NCI-H128 (cell line): ENCODE measurements around the gene ANXA6.
"Not testable (repeated sequence)": the region's sequence is repeated elsewhere in the genome, so short reads cannot be mapped to it uniquely, and the experiment has no call there.

Experiments
- DNase-seq: peaks from one replicate; lab custom pipeline; 2025; ENCODE audit not compliant: unreplicated experiment; lab: John Stamatoyannopoulos, UW

Gene ANXA6

DNA sequence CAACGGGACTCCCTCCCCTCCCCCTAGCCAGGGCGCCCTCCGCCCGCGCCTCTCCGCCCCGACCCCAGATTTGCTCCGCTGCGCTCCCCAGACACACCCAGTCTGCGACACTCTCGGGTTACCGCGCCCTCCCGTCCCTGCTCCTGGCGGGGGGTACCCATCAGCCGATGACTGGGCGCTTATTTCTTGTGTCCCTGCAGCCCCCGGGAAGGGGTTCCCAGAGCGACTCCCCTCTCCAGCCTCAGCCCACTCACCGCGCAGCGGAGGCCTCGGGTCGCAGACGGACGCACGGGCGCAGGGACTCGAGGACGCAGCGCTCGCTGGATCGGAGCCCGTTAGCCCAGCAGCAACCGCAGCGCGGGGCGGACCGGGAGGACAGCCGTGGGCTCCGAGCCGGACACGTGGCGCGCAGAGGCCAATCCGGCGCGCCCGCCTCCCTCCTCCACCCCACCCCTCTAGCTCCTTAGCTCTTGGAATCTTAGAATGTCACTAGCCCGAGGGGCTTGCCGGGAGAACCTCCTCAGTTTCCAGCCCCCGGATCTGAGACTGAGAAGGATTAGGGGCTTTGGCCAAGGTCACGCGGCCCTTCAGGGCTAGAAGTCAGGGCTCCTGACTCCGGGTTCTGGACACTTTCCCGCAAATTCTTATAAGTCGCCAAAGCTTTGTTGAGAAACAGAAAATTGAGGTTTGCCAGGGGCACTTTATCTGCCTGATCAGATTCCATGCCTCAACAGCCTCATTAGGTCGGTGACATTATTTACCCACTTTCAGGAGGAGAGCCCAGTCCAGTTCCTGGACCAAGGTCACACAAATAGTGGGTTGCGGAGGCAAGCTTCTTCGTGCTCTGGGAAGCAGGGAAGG, at the start of gene ANXA6:
ANXA6 (minus strand) TSS at position 354 of the 861 bp plus-strand sequence. CDS start 9,878 bp downstream, outside the sequence.
- DNase-seq = no peak

GRCh38 chr5:151205411-151205810, 47.8 kb upstream of the ANXA6 start:
- DNase-seq = no peak

DNA sequence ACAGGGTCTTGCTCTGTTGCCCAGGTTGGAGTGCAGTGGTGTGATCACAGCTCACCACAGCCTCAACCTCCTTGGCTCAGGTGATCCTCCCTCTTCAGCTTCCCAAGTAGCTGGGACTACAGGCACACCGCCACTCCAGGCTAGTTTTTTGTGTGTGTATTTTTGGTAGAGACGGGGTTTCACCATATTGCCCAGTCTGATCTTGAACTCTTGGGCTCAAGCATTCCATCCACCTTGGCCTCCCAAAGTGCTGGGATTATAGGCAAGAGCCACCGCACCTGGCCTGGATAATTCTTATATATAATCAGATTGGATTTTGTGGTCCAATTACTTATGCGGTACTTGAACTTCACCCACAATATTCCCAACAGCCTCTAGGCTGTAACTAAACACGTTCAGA, 46.5 kb upstream of the ANXA6 start:
- DNase-seq = no peak

DNA sequence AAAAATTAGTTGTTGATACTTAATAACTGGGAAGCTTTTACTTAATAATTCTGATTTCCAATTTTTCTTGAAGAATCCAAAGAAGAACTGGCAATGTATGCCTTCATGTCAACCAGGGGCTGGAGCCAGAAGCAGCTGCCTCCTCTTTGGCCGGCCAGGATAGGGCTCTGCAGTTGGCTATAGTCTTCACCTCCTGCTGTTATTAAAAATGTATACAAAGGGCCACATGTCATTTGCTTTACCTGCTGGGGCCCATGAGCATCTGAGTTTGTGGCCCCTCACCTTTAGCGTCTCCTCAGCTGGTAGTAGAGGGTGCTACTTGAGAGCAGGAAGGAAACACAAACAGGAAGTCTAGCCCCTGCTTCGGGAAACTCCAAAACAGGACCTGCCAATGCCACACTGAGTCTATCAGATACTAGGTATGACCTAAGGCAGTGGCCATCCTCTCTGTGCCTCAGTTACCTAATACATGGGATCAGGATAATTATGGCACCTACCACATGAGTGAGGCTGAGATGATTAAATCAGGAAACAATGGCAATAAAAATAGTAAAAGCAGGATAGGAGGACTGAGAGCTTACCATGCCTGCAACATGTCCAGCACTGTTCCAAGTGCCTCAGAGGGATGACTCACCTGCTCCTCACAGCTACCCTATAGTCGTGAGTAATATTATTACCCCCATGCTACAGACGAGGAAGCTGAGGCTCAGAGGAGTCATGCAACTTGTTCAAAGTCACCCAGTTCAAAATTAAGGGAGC, 45.0 kb upstream of the ANXA6 start:
- no peak for DNase-seq

GRCh38 chr5:151200913-151201595, 43.5 kb upstream of the ANXA6 start:
- no peak for DNase-seq

DNA sequence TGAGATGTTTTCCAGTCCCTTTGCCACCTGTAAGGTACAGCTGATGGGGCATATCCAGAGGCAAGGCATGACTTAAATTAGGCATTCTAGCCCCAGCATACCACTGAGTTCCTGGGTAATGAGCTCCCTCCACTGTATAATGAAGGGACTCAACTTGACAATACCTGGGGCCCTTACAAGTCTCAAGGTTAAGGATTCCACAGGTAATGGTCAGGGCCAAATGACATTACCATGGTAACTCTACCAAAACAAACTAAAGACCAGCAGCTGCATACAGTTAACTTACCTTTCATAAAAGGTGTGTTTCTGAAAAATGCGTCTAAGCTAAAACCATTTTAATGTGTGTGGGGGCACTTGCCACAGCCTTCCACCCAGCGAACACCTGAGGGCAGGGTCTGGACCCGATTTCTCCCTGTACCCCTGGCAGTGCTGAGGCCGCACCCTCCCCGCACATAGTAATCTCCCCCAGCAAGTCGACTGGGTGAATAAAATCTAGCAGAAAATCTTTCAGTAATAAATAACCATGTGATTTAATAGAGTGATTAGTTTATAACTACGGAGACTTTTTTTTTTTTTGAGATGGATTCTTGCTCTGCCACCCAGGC, 42.1 kb upstream of the ANXA6 start:
- no peak for DNase-seq

- DNase-seq = no peak
Measured at GRCh38 chr5:151198861-151199260, 41.3 kb upstream of the ANXA6 start.

DNA sequence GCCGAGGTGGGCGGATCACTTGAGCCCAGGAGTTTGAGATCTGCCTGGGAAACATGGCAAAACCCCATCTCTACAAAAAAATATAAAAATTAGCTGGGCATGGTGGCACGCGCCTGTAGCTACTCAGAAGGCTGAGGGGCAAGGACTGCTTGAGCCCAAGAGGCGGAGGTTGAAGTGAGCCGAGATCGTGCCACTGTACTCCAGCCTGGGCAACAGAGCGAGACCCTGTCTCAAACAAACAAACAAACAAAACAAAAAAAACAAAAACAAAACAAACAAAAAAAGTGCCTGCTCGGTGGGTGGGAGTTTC, 39.7 kb upstream of the ANXA6 start:
- not testable (repeated sequence) for DNase-seq

DNA sequence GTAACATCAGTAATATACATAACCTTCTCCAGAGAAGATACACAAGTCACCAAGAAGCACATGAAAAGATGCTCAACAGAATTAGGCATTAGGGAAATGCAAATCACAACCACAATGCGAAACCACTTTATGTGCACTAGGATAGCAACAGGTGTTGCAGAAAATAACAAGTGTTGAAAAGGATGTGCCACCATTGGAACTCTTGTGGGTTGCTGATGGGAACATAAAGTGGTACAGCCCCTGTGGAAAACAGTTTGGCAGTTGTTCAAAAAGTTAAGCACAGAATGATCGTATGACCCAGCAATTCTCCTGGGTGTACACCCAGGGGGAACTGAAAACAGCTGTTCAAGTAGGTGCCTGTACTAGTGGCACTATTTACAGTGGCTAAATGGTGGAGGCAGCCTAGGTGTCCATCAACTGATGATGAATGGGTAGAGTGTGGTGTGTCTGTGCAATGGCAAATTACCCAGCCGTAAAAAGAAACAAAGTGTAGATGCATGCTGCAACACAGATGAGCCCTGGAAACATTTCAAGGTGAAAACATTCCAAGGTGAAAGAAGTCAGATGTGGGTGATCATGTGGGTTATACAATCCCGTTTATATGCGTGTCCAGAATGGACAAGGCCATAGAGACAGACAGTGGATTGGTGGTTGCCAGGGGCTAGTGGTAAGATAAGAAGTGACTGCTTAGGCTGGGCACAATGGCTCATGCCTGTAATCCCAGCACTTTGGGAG, 39.1 kb upstream of the ANXA6 start:
- DNase-seq = no peak

- DNase-seq = no peak
Measured at GRCh38 chr5:151195622-151196021, 38.0 kb upstream of the ANXA6 start.

GRCh38 chr5:151192626-151193025, 35.0 kb upstream of the ANXA6 start:
- no peak for DNase-seq

DNA sequence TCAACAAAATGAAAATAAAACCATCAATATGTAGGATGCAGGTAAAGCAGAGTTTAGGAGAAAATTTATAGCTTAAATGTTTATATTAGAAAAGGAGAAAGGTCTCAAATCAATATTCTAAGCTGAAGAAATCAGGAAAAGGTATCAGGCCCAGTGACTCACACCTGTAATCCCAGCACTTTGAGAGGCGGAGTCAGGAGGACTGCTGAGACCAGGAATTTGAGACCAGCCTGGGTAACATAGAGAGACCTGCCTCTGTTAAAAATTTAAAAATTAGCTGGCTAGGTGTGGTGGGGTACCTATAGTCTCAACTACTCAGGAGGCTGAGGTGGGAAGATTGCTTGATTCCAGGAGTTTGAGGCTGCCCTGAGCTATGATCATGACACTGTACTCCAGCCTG, 34.1 kb upstream of the ANXA6 start:
- no peak for DNase-seq

GRCh38 chr5:151189151-151189550, 31.6 kb upstream of the ANXA6 start:
- no peak for DNase-seq

DNA sequence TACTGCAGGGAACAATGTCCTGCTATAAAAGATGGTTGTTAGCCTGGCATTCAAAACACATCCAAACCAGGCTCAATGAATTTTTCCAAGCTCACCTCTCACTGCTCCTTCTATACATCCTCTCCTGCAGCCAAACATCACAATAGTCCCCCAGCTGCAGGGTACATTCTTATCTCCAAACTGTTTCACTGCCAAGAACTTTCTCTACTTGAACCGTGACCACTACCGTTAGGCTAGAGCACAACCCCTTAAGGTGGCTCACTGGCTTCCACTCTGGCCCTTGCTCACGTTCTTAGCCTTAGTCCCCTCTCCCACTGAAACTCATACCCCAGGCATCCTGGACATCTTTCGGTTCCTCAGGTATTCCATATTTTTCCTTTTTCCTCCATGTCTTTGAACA, 29.0 kb upstream of the ANXA6 start:
- no peak for DNase-seq

DNA sequence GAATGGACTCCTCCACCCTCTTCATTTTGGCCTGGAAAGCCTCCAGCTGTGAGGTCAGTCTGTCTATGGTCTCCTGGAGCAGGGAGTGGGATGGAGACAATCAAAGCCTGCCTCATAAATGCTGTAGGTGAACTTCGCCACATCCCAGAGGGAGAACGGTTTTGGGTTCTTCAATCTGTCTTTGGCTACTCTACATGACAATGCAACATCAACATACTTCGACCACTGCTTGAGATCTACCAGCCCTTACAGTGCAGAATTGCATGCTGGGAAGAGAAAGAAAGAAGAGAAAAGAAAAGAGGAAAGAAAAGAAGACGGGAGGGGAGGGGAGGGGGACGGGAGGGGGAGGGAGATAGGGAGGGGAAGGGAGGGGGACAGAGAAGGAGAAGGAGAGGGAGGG, 28.5 kb upstream of the ANXA6 start:
- no peak for DNase-seq

DNA sequence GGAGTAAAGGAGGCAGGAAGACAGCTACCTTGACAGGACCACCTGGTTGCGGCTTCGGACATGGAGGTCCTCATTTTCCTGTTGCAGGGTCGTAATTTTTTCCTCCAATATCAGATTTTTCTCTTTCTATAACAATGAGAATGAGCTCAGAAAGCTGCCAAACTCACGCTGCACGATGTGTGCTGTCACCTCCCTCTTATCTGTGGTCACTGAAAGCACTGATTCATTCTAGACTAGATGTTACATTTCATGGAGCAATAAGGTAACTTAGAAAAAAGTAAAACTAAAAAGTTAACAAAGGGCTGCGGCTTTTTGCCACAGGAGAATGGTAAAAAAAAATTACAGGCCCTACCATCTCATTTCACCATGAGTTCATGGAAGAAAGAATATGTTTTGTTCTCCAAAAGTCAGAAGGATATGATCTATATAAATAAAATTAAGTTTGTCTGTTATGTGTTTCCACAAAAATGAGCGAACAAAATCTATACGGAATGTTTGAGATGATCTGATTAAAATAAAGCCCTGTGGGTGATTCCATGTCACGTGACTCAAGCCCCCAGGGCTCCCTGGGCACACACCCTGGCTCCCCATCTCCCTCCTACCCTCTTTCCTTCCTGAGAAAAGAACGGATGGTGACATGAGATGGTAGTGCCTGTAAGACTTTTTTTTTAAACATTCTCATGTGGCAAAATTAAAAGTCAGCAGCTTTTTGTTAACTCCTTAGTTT, 26.9 kb upstream of the ANXA6 start:
- DNase-seq = no peak

DNA sequence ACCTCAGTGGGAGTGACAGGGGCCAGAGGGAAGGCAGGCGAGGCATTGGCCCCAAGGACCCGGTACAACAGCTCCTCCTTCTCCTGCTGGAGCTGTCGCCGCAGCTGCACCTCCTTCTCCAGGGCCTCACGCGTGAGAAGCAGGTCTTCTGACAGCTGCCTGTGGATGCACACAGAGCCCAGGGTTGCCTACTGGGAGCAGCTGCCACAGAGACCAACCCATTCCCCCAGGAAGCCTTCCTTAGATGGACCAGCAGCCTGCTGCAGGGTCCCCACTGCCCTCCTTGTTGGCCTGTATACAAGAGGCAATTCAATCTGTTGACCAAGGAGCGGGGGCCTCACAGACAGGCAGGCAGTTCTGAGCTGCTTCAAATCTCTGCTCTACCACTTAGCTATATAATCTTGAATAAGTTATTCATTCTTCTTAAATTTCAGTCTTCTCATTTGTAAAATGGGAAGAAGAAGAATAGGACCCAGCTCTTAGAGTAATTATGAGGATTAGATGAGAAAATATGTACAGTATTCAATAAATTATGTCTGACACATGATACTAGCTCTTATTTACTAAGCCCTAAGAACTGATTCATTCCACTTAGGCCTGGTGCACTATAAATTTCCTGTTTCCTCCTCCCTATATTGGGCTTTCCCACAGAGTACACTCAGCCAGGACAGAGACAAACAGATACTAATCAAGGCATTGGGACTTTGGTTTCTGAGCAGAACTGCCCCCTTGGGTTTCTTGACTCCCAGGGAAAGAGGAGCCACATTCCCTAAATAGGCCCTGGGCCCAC, 26.1 kb upstream of the ANXA6 start:
- DNase-seq = no peak

- DNase-seq = no peak
Measured at GRCh38 chr5:151182976-151183375, 25.4 kb upstream of the ANXA6 start.

- DNase-seq = no peak
Measured at GRCh38 chr5:151182524-151182900, 24.9 kb upstream of the ANXA6 start.
